Right atrium auricular region (tissue), 2 donors: ENCODE measurements around the gene PRRC2B. TPM values are rescaled to one million over a fixed set of nuclear protein-coding genes. Genes with fewer than 3 reads are reported as not detected.
"Not testable (repeated sequence)": the region's sequence is repeated elsewhere in the genome, so short reads cannot be mapped to it uniquely, and the experiment has no call there.

Experiments
- DNase-seq: peaks from one replicate; pipeline ENCODE4 v3.0.0-alpha.2; 2019; ENCODE audit warnings: low spot score
- H3K27ac ChIP-seq, 2 donors: fragments of 200-600 bp; sonication (generic); 1 replicate in 1 of 2; 2 replicates in 1 of 2; pipeline ENCODE4 v1.5.1; 2016 to 2019
- H3K27me3 ChIP-seq, 2 donors: fragments of 200-600 bp; sonication (generic); one replicate each; pipeline versions ENCODE4 v1.5.1 to v1.6.0; 2017 to 2019
- H3K36me3 ChIP-seq: fragments of 200-600 bp; sonication (generic); one replicate; pipeline ENCODE4 v1.5.1; 2016
- H3K4me1 ChIP-seq, 2 donors: fragments of 200-600 bp; sonication (generic); one replicate each; pipeline versions ENCODE4 v1.5.1 to v1.6.0; 2017 to 2019
- H3K4me3 ChIP-seq, 2 donors: fragments of 200-600 bp; sonication (generic); 1 replicate in 1 of 2; 2 replicates in 1 of 2; pipeline ENCODE4 v1.5.1; 2017 to 2019; ENCODE audit warnings: mild to moderate bottlenecking in 1 of 2, moderate library complexity in 1 of 2
- H3K9me3 ChIP-seq, 2 donors: fragments of 200-600 bp; sonication (generic); one replicate each; pipeline ENCODE4 v1.5.1; 2019
- CTCF ChIP-seq, 2 donors: fragments of 200-600 bp; sonication (generic); IDR thresholded peaks; one replicate each; pipeline ENCODE4 v1.5.1; 2019; ENCODE audit warnings: antibody characterized with exemption in 2 of 2
- total RNA-seq, 2 donors: library from RNA; depleted of rRNA; stranded (reverse); fragments of >200 nt; gene quantifications; one replicate each; pipeline ENCODE4 v1.1.0, GENCODE V29; 2016

PRRC2B gene
- total RNA-seq, 2 donors from 2014 or later = 76.7 to 120 TPM

- H3K27me3 ChIP-seq = no peaks in the 10 kb centered on the region
- no peak overlapping the region for H3K27ac ChIP-seq
- no peaks in the 10 kb centered on the region for H3K9me3 ChIP-seq
- no peaks in the 10 kb centered on the region for H3K36me3 ChIP-seq
- DNase-seq = no peak
- H3K4me1 ChIP-seq = peaks cover 0 to 25% of the 10 kb centered on the region in 2 donors
- no peak for TF ChIP-seq CTCF (IDR thresholded peaks at IDR 0.05)
- no peak overlapping the region for H3K4me3 ChIP-seq
Observed at GRCh38 chr9:131391504-131391903, 2.4 kb upstream of the PRRC2B start.

GRCh38 chr9:131394464-131395156, 724 bp downstream of the PRRC2B start:
- DNase-seq = no peak
- Histone ChIP-seq H3K36me3 (no peaks in the 10 kb centered on the region), H3K4me3 (peak overlapping the region; percentile 77 to 93), H3K27me3 (no peaks in the 10 kb centered on the region), H3K27ac (peak overlapping the region; percentile 95 to 98), H3K4me1 (peaks cover 6 to 54% of the 10 kb centered on the region in 2 donors), H3K9me3 (no peaks in the 10 kb centered on the region)
- TF ChIP-seq CTCF (IDR thresholded peaks at IDR 0.05) = no peak

- no peak for DNase-seq
- peak overlapping the region; percentile 95 to 98 for H3K27ac ChIP-seq
- no peak for TF ChIP-seq CTCF (IDR thresholded peaks at IDR 0.05)
- H3K9me3 ChIP-seq = no peaks in the 10 kb centered on the region
- H3K4me1 ChIP-seq = peaks cover 6 to 61% of the 10 kb centered on the region in 2 donors
- H3K4me3 ChIP-seq = peak overlapping the region; percentile 77 to 93
- H3K36me3 ChIP-seq = no peaks in the 10 kb centered on the region
- H3K27me3 ChIP-seq = no peaks in the 10 kb centered on the region
Observed at GRCh38 chr9:131395157-131396098, 1.5 kb downstream of the PRRC2B start.

GRCh38 chr9:131396099-131396479, 2.2 kb downstream of the PRRC2B start:
- H3K27me3 ChIP-seq, H3K36me3 ChIP-seq, DNase-seq, H3K9me3 ChIP-seq: not testable (repeated sequence)
- H3K27ac ChIP-seq = peak overlapping the region; percentile 95 to 98
- H3K4me1 ChIP-seq = peaks cover 6 to 67% of the 10 kb centered on the region in 2 donors
- peak overlapping the region; percentile 77 to 93 for H3K4me3 ChIP-seq

GRCh38 chr9:131396626-131397025, 2.7 kb downstream of the PRRC2B start:
- Histone ChIP-seq H3K4me1 (peaks cover 6 to 73% of the 10 kb centered on the region in 2 donors), H3K4me3 (no peak overlapping the region), H3K27ac (peak overlapping the region; percentile 95 to 98), H3K9me3 (no peaks in the 10 kb centered on the region), H3K27me3 (no peaks in the 10 kb centered on the region), H3K36me3 (no peaks in the 10 kb centered on the region)
- no peak for DNase-seq
- TF ChIP-seq CTCF (IDR thresholded peaks at IDR 0.05) = no peak
